ENCODE data around the gene BMPR1B. TPM values are rescaled to one million over a fixed set of nuclear protein-coding genes. Genes with fewer than 3 reads are reported as not detected.

BMPR1B gene
- polyA plus RNA-seq, 2 of the 4 experiments (the other 2 are of a cell fraction) = 6.4 to 21.2 TPM

DNA sequence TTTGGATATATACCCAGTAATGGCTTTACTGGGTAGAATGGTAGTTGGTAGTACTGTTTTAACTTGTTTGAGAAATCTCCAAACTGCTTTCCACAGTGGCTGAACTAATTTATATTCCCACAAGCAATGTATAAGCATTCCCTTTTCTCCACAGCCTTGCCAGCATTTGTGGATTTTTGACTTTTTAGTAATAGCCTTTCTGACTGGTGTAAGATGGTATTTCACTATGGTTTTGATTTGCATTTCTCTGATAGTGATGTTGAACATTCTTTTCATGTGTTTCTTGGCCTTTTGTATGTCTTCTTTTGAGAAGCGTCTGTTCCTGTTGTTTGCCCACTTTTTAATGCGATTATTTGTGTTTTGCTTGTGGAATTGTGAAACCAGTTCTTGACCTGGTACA is 290.5 kb downstream of the BMPR1B start:
- ChIA-PET POLR2A (no interaction called here), CTCF (no interaction called here)
- TF ChIP-seq HDAC2 (IDR thresholded peaks at IDR 0.05) (no peak), ZC3H11A (IDR thresholded peaks at IDR 0.05) (no peak), HOXA7 (CRISPR knock-in tag; IDR thresholded peaks at IDR 0.05) (no peak), EHMT2 (IDR thresholded peaks at IDR 0.05; ENCODE audit: low read depth) (no peak), ZSCAN20 (CRISPR knock-in tag; IDR thresholded peaks at IDR 0.05) (no peak), HOXB13 (CRISPR knock-in tag; IDR thresholded peaks at IDR 0.05; ENCODE audit: low read depth) (no peak), NR3C1 (IDR thresholded peaks at IDR 0.05) (no peak), CHD4 (IDR thresholded peaks at IDR 0.05; ENCODE audit: borderline replicate concordance) (no peak), ZFP36 (IDR thresholded peaks at IDR 0.05; ENCODE audit: borderline replicate concordance, partially characterized antibody) (no peak), NPAS2 (CRISPR knock-in tag; IDR thresholded peaks at IDR 0.05; ENCODE audit: borderline replicate concordance) (no peak), RFX5 (IDR thresholded peaks at IDR 0.05) (no peak), RARB (CRISPR knock-in tag; IDR thresholded peaks at IDR 0.05) (no peak), NFE2L2 (conservative IDR thresholded peaks at IDR 0.05; ENCODE audit: low read length) (no peak), CBX2 (IDR thresholded peaks at IDR 0.05; ENCODE audit: borderline replicate concordance, low read depth) (no peak), ESRRA (IDR thresholded peaks at IDR 0.05; ENCODE audit: borderline replicate concordance, low read length) (no peak), KDM5A (IDR thresholded peaks at IDR 0.05) (no peak), FOSL2 (IDR thresholded peaks at IDR 0.05) (no peak), FOSL2 (CRISPR knock-in tag; IDR thresholded peaks at IDR 0.05) (no peak)
- TF ChIP-seq, protein P1, sequence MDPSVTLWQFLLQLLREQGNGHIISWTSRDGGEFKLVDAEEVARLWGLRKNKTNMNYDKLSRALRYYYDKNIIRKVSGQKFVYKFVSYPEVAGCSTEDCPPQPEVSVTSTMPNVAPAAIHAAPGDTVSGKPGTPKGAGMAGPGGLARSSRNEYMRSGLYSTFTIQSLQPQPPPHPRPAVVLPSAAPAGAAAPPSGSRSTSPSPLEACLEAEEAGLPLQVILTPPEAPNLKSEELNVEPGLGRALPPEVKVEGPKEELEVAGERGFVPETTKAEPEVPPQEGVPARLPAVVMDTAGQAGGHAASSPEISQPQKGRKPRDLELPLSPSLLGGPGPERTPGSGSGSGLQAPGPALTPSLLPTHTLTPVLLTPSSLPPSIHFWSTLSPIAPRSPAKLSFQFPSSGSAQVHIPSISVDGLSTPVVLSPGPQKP (IDR thresholded peaks at IDR 0.05; ENCODE audit: low read depth, low read length) = no peak
- TF ChIP-seq, protein P2, sequence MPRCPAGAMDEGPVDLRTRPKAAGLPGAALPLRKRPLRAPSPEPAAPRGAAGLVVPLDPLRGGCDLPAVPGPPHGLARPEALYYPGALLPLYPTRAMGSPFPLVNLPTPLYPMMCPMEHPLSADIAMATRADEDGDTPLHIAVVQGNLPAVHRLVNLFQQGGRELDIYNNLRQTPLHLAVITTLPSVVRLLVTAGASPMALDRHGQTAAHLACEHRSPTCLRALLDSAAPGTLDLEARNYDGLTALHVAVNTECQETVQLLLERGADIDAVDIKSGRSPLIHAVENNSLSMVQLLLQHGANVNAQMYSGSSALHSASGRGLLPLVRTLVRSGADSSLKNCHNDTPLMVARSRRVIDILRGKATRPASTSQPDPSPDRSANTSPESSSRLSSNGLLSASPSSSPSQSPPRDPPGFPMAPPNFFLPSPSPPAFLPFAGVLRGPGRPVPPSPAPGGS (IDR thresholded peaks at IDR 0.05) = no peak
- no peak for ATAC-seq
- DNase-seq (ENCODE audit: low read depth in 1 of 2, low spot score in 1 of 2) = no peak
- no peak overlapping the region for H3K4me2 ChIP-seq
- no peaks in the 10 kb centered on the region for H3K9me3 ChIP-seq
- H3K4me1 ChIP-seq = peaks cover 79% of the 10 kb centered on the region
- no peak overlapping the region; a peak in 1 of 6 replicates for H3K27ac ChIP-seq
- H3K4me3 ChIP-seq = no peak overlapping the region
- 61% methylated on average over 2 of the region's 2 CpGs for WGBS (ENCODE audit: missing lambda C conversion rate)
- FAIRE-seq = no peak

DNA sequence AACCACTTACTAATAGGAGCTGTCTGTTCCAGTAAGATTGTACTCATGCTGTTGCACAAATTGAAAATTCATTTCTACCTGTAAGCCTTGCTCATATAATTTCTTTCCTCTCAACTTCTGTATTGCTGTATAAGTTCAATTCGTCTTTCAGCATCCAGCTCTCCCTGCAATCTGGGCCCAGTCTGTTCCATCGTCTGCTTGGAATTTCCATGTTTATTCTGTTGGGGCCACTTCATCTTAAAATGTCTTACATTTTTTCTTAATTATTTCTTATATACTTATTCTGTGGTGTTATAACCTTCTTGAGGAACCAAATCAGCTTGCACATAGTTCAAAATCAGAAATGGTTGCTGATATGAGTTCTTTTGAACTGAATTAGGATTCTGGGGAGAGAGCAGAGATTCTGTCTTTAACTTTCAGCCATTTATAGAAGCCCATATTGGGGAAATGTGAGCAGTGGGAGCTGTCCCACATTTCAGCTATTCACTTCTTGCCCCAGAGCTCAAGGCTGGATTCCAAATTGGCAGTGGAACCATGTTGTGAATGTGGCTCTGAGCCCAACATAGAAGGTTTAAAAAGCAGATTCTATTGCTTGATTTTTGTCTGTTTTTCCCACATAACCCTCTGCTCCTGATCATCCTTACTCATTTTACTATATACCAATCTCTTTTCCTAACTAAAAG is 291.9 kb downstream of the BMPR1B start:
- WGBS (ENCODE audit: missing lambda C conversion rate) = 54% methylated on average over 2 of the region's 2 CpGs
- peaks cover 76% of the 10 kb centered on the region for H3K4me1 ChIP-seq
- FAIRE-seq = no peak
- peak overlapping the region in 1 of 2 experiments; percentile 7; a peak in 1 of 6 replicates for H3K27ac ChIP-seq
- DNase-seq (ENCODE audit: low read depth in 1 of 2, low spot score in 1 of 2) = no peak
- peak overlapping the region; percentile 92 for H3K4me2 ChIP-seq
- POLR2A ChIA-PET = no interaction called here
- no peak for ATAC-seq
- H3K4me3 ChIP-seq = no peak overlapping the region
- H3K9me3 ChIP-seq = no peaks in the 10 kb centered on the region
- CTCF ChIA-PET = interaction anchor here (1.0 kb wide), 1 partner anchor 45 kb away, joined by 3 read pairs; no protein-coding TSS in a partner anchor
- TF ChIP-seq, protein P3, sequence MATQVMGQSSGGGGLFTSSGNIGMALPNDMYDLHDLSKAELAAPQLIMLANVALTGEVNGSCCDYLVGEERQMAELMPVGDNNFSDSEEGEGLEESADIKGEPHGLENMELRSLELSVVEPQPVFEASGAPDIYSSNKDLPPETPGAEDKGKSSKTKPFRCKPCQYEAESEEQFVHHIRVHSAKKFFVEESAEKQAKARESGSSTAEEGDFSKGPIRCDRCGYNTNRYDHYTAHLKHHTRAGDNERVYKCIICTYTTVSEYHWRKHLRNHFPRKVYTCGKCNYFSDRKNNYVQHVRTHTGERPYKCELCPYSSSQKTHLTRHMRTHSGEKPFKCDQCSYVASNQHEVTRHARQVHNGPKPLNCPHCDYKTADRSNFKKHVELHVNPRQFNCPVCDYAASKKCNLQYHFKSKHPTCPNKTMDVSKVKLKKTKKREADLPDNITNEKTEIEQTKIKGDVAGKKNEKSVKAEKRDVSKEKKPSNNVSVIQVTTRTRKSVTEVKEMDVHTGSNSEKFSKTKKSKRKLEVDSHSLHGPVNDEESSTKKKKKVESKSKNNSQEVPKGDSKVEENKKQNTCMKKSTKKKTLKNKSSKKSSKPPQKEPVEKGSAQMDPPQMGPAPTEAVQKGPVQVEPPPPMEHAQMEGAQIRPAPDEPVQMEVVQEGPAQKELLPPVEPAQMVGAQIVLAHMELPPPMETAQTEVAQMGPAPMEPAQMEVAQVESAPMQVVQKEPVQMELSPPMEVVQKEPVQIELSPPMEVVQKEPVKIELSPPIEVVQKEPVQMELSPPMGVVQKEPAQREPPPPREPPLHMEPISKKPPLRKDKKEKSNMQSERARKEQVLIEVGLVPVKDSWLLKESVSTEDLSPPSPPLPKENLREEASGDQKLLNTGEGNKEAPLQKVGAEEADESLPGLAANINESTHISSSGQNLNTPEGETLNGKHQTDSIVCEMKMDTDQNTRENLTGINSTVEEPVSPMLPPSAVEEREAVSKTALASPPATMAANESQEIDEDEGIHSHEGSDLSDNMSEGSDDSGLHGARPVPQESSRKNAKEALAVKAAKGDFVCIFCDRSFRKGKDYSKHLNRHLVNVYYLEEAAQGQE (IDR thresholded peaks at IDR 0.05) = no peak
- TF ChIP-seq GATA3 (IDR thresholded peaks at IDR 0.05; ENCODE audit: borderline replicate concordance) (no peak), JUN (IDR thresholded peaks at IDR 0.05) (no peak), FOSL2 (IDR thresholded peaks at IDR 0.05) (no peak), FOSL2 (CRISPR knock-in tag; IDR thresholded peaks at IDR 0.05) (no peak), HDAC2 (IDR thresholded peaks at IDR 0.05) (no peak), EHF (CRISPR knock-in tag; IDR thresholded peaks at IDR 0.05) (no peak), TP53 (CRISPR knock-in tag; IDR thresholded peaks at IDR 0.05) (no peak), ZNF302 (CRISPR knock-in tag; IDR thresholded peaks at IDR 0.05) (no peak), RNF2 (IDR thresholded peaks at IDR 0.05; ENCODE audit: borderline replicate concordance, low read depth) (no peak), RAD21 (conservative IDR thresholded peaks at IDR 0.05 in 1 of 2, IDR thresholded peaks at IDR 0.05 in 1 of 2) (no peak)
- TF ChIP-seq, protein P4, sequence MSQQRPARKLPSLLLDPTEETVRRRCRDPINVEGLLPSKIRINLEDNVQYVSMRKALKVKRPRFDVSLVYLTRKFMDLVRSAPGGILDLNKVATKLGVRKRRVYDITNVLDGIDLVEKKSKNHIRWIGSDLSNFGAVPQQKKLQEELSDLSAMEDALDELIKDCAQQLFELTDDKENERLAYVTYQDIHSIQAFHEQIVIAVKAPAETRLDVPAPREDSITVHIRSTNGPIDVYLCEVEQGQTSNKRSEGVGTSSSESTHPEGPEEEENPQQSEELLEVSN (IDR thresholded peaks at IDR 0.05; ENCODE audit: borderline replicate concordance, low read depth) = no peak
- TF ChIP-seq, protein P5, sequence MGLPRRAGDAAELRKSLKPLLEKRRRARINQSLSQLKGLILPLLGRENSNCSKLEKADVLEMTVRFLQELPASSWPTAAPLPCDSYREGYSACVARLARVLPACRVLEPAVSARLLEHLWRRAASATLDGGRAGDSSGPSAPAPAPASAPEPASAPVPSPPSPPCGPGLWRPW (IDR thresholded peaks at IDR 0.05) = no peak
- TF ChIP-seq, protein P6, sequence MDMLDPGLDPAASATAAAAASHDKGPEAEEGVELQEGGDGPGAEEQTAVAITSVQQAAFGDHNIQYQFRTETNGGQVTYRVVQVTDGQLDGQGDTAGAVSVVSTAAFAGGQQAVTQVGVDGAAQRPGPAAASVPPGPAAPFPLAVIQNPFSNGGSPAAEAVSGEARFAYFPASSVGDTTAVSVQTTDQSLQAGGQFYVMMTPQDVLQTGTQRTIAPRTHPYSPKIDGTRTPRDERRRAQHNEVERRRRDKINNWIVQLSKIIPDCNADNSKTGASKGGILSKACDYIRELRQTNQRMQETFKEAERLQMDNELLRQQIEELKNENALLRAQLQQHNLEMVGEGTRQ (IDR thresholded peaks at IDR 0.05) = no peak
